ENCODE results near the gene CALY.

The CALY gene

GRCh38 chr10:133373174-133374090 lies 36.7 kb upstream of the CALY start, which contains the start of gene ECHS1 (continued):
- no peak for TF ChIP-seq ZNF530 (tag by site-specific recombination; IDR thresholded peaks at IDR 0.05; ENCODE audit: low read depth)
- TF ChIP-seq, protein P1, sequence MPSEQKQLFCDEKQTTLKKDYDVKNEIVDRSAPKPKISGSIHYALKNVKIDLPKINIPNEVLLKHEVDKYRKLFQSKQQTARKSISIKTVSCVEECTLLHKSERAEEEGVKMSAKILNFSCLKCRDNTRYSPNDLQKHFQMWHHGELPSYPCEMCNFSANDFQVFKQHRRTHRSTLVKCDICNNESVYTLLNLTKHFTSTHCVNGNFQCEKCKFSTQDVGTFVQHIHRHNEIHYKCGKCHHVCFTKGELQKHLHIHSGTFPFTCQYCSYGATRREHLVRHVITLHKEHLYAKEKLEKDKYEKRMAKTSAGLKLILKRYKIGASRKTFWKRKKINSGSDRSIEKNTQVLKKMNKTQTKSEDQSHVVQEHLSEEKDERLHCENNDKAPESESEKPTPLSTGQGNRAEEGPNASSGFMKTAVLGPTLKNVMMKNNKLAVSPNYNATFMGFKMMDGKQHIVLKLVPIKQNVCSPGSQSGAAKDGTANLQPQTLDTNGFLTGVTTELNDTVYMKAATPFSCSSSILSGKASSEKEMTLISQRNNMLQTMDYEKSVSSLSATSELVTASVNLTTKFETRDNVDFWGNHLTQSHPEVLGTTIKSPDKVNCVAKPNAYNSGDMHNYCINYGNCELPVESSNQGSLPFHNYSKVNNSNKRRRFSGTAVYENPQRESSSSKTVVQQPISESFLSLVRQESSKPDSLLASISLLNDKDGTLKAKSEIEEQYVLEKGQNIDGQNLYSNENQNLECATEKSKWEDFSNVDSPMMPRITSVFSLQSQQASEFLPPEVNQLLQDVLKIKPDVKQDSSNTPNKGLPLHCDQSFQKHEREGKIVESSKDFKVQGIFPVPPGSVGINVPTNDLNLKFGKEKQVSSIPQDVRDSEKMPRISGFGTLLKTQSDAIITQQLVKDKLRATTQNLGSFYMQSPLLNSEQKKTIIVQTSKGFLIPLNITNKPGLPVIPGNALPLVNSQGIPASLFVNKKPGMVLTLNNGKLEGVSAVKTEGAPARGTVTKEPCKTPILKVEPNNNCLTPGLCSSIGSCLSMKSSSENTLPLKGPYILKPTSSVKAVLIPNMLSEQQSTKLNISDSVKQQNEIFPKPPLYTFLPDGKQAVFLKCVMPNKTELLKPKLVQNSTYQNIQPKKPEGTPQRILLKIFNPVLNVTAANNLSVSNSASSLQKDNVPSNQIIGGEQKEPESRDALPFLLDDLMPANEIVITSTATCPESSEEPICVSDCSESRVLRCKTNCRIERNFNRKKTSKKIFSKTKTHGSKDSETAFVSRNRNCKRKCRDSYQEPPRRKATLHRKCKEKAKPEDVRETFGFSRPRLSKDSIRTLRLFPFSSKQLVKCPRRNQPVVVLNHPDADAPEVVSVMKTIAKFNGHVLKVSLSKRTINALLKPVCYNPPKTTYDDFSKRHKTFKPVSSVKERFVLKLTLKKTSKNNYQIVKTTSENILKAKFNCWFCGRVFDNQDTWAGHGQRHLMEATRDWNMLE (tag by site-specific recombination; conservative IDR thresholded peaks at IDR 0.05; ENCODE audit: low read depth): no peak
- TF ChIP-seq ZSCAN16 (tag by site-specific recombination; IDR thresholded peaks at IDR 0.05): no peak
- no peak for TF ChIP-seq ZNF747 (tag by site-specific recombination; IDR thresholded peaks at IDR 0.05)
- peak; percentile 69 for TF ChIP-seq EGR2 (tag by site-specific recombination; IDR thresholded peaks at IDR 0.05; ENCODE audit: low read depth)
- no peak for TF ChIP-seq ZNF558 (tag by site-specific recombination; IDR thresholded peaks at IDR 0.05)
- TF ChIP-seq ZNF544 (tag by site-specific recombination; IDR thresholded peaks at IDR 0.05): no peak
- no peak for TF ChIP-seq ZNF223 (tag by site-specific recombination; IDR thresholded peaks at IDR 0.05)
- TF ChIP-seq, protein P2, sequence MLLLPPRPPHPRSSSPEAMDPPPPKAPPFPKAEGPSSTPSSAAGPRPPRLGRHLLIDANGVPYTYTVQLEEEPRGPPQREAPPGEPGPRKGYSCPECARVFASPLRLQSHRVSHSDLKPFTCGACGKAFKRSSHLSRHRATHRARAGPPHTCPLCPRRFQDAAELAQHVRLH (tag by site-specific recombination; IDR thresholded peaks at IDR 0.05): no peak
- TF ChIP-seq ZBTB21 (tag by site-specific recombination; IDR thresholded peaks at IDR 0.05): no peak
- no peak for TF ChIP-seq MZF1 (tag by site-specific recombination; IDR thresholded peaks at IDR 0.05; ENCODE audit: borderline replicate concordance)
- no peak for TF ChIP-seq ZNF785 (tag by site-specific recombination; IDR thresholded peaks at IDR 0.05)
- TF ChIP-seq ZFP3 (tag by site-specific recombination; IDR thresholded peaks at IDR 0.05; ENCODE audit: low read depth): no peak
- peak; percentile 77 for TF ChIP-seq ZBTB10 (tag by site-specific recombination; IDR thresholded peaks at IDR 0.05)
- TF ChIP-seq ZNF138 (tag by site-specific recombination; IDR thresholded peaks at IDR 0.05; ENCODE audit: borderline replicate concordance): no peak
- no peak for TF ChIP-seq ZNF426 (tag by site-specific recombination; IDR thresholded peaks at IDR 0.05)
- no peak for TF ChIP-seq ZNF776 (tag by site-specific recombination; IDR thresholded peaks at IDR 0.05; ENCODE audit: borderline replicate concordance)
- no peak for TF ChIP-seq ZNF585B (tag by site-specific recombination; IDR thresholded peaks at IDR 0.05)
- TF ChIP-seq ZNF398 (tag by site-specific recombination; IDR thresholded peaks at IDR 0.05): 0 out of 2 replicates have a peak, but pooled peaks have one; percentile 20
- TF ChIP-seq ZNF843 (tag by site-specific recombination; IDR thresholded peaks at IDR 0.05): peak; percentile 26; the same call in 1 of the 2 replicates
- TF ChIP-seq, protein P3, sequence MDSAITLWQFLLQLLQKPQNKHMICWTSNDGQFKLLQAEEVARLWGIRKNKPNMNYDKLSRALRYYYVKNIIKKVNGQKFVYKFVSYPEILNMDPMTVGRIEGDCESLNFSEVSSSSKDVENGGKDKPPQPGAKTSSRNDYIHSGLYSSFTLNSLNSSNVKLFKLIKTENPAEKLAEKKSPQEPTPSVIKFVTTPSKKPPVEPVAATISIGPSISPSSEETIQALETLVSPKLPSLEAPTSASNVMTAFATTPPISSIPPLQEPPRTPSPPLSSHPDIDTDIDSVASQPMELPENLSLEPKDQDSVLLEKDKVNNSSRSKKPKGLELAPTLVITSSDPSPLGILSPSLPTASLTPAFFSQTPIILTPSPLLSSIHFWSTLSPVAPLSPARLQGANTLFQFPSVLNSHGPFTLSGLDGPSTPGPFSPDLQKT (IDR thresholded peaks at IDR 0.05; ENCODE audit: borderline replicate concordance, low read depth, low read length): no peak
- TF ChIP-seq TRIM28 (IDR thresholded peaks at IDR 0.05; ENCODE audit: borderline replicate concordance, low read length): no peak
- peak; percentile 53; the same call in 1 of the 2 replicates for TF ChIP-seq KLF10 (tag by site-specific recombination; IDR thresholded peaks at IDR 0.05)
- no peak for TF ChIP-seq IKZF3 (tag by site-specific recombination; IDR thresholded peaks at IDR 0.05)
- no peak for TF ChIP-seq ZNF645 (tag by site-specific recombination; IDR thresholded peaks at IDR 0.05)
- TF ChIP-seq, protein P4, sequence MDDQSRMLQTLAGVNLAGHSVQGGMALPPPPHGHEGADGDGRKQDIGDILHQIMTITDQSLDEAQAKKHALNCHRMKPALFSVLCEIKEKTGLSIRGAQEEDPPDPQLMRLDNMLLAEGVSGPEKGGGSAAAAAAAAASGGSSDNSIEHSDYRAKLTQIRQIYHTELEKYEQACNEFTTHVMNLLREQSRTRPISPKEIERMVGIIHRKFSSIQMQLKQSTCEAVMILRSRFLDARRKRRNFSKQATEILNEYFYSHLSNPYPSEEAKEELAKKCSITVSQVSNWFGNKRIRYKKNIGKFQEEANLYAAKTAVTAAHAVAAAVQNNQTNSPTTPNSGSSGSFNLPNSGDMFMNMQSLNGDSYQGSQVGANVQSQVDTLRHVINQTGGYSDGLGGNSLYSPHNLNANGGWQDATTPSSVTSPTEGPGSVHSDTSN (CRISPR knock-in tag; IDR thresholded peaks at IDR 0.05): no peak
